Hypothalamus (tissue), 51 donors: ENCODE results near the gene APOM.
A peak's percentile ranks its signal among the peaks of the same experiment; 100 is the strongest.

ENCODE experiments used
- DNase-seq, 51 donors: peaks; one replicate each; lab custom pipeline; 2025; lab: John Stamatoyannopoulos, UW

Gene APOM

DNA sequence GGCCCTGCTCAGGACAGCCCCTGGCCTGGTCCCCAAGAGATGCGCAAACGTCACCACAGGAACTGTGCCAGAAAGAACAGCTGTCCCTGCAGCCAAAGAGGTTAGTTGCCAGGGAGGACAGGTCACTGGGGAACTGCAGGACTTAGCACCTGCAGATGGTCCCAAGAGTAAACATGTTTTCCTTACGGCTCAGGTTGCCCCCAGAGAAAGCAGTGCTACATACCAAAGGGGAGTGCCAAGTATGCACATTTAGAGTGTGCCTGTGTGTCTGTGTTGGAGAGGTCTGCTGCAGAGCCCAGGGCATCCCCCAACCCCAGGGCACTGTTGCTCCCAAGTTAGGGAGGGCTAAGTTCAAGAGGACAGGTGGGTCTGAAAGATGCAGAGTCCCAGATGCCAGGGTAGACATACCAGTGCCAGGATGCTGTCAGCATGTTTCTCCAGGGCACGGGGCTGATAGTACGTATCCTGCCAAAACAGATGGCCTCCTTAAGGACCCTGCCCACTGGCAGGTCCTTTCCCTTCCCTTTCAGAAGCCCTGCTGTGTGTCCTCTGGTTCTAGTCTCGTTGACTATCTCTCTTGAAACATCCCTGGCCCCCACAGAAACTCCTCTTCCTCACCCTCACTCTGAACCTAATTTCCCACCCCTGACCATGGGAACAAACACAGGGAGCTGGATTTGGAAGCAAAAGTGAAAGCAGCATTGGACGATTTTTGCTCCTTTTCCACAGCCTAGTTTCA is 46.1 kb downstream of the APOM start:
- no peak for DNase-seq

DNA sequence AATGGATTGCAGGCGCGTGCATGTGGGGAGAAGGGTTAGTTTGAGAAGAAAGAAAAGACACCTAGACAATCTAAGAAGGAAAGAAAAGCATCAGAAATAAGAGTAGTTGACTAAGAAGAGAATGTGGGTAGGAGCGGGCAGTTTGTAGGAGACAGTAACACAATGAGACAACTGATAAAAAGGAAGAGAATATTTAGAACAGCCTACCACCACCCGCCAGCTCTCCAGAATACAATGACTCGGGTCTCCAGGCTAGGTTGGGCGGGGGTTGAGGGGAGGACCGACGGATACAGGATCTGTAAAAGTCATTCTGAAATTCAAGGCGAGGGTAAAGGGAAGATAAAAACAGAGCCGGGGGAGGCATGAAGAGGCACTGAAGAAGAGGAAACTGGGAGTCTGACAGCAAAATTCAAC is 46.7 kb downstream of the APOM start:
- DNase-seq = peak in 4 of 51 donors; percentile 52 to 75 (median 58)

GRCh38 chr6:31702819-31703716 is 47.4 kb downstream of the APOM start, which contains the start of gene ABHD16A:
TSS of gene ABHD16A (minus strand) at chr6:31703324. CDS start at chr6:31703281, 43 bp downstream.
- peak in 50 of 51 donors; percentile 68 to 99 (median 95) for DNase-seq

DNA sequence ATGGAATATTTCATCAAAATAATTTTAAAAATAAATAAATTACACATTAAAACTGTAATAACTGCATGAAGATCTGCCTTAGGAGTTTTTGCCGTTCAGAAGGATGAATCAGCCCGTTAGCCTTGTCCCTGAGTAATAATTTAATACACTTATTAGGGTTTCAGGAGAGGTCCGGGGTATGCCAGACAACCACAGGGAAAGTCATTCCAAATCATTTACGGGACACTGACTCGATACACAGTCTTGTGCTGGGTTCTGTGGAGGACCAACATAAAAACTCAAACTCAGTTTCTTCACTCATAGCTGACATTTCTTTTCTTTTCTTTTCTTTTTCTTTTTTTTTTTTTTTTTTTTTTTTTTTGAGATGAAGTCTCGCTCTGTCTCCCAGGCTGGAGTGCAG is 50.2 kb downstream of the APOM start:
- DNase-seq = no peak

GRCh38 chr6:31706599-31706998 is 50.9 kb downstream of the APOM start, which contains the start of gene LY6G6F:
TSS of gene LY6G6F (plus strand) at chr6:31706866. CDS start at chr6:31706907, 41 bp downstream.
- DNase-seq = no peak

- DNase-seq = no peak
Measured at GRCh38 chr6:31707701-31708100, 52.0 kb downstream of the APOM start.
